Neuronal stem cell (in vitro differentiated cells): ENCODE results near the gene FN3K.

Experiments
- DNase-seq: peaks from one replicate; pipeline ENCODE4 v3.0.0-alpha.2; 2013; ENCODE audit warnings: low spot score
- H2AFZ ChIP-seq: one replicate; pipeline ENCODE4 v1.6.1; 2013; ENCODE audit warnings: mild to moderate bottlenecking, low read length, inconsistent platforms
- H2AK5ac ChIP-seq: 2 replicates; pipeline ENCODE4 v1.6.1; 2013; ENCODE audit warnings: low read depth, mild to moderate bottlenecking, inconsistent platforms, low read length, moderate library complexity, mixed read lengths
- H2BK120ac ChIP-seq: 2 replicates; pipeline ENCODE4 v1.6.1; 2013; ENCODE audit warnings: low read depth, mild to moderate bottlenecking, inconsistent platforms, low read length, moderate library complexity, mixed read lengths
- H2BK12ac ChIP-seq: one replicate; pipeline ENCODE4 v1.6.1; 2013; ENCODE audit warnings: low read length, inconsistent platforms
- H2BK15ac ChIP-seq: 2 replicates; pipeline ENCODE4 v1.6.1; 2013; ENCODE audit warnings: mild to moderate bottlenecking, low read length, inconsistent platforms, mixed read lengths
- H2BK5ac ChIP-seq: one replicate; pipeline ENCODE4 v1.6.1; 2013; ENCODE audit warnings: inconsistent platforms, mild to moderate bottlenecking, low read length, moderate library complexity
- H3K14ac ChIP-seq: one replicate; pipeline ENCODE4 v1.6.1; 2013; ENCODE audit warnings: low read length, inconsistent platforms
- H3K18ac ChIP-seq: 2 replicates; pipeline ENCODE4 v1.6.1; 2013; ENCODE audit warnings: low read length, inconsistent platforms
- H3K23ac ChIP-seq: 2 replicates; pipeline ENCODE4 v1.6.1; 2013; ENCODE audit warnings: low read depth, mild to moderate bottlenecking, mixed read lengths, low read length, inconsistent platforms; ENCODE audit not compliant: poor library complexity
- H3K27ac ChIP-seq: replicated peaks from 3 replicates; pipeline ENCODE4 v1.5.1; 2013; ENCODE audit warnings: low read length, inconsistent platforms
- H3K27me3 ChIP-seq, 3 experiments: 2 replicates each; pipeline ENCODE4 v1.6.1; 2013; ENCODE audit warnings: low read length in 3 of 3, mild to moderate bottlenecking in 2 of 3, inconsistent platforms in 1 of 3, low read depth in 1 of 3, mixed read lengths in 1 of 3, moderate library complexity in 1 of 3; ENCODE audit not compliant: control insufficient read depth in 3 of 3, insufficient read depth in 3 of 3
- H3K36me3 ChIP-seq, 2 donors: replicated peaks in 1 of 2; 2 replicates each; pipeline ENCODE4 v1.6.1; 2013; ENCODE audit warnings: low read length in 2 of 2; ENCODE audit not compliant: control insufficient read depth in 2 of 2, insufficient read depth in 2 of 2
- H3K4ac ChIP-seq: 2 replicates; pipeline ENCODE4 v1.6.1; 2013; ENCODE audit warnings: inconsistent platforms, mild to moderate bottlenecking, low read length, moderate library complexity
- H3K4me1 ChIP-seq, 2 donors: 1 replicate in 1 of 2; 2 replicates in 1 of 2; pipeline ENCODE4 v1.6.1; 2013; ENCODE audit warnings: low read length in 2 of 2, low read depth in 1 of 2; ENCODE audit not compliant: control insufficient read depth in 2 of 2, insufficient read depth in 1 of 2
- H3K4me2 ChIP-seq: one replicate; pipeline ENCODE4 v1.6.1; 2013; ENCODE audit warnings: mild to moderate bottlenecking, low read length, inconsistent platforms; ENCODE audit not compliant: insufficient read depth, poor library complexity, severe bottlenecking
- H3K4me3 ChIP-seq, 2 donors: 2 replicates each; pipeline ENCODE4 v1.5.1; 2013; ENCODE audit warnings: low read length in 2 of 2, mild to moderate bottlenecking in 2 of 2, inconsistent platforms in 1 of 2, moderate library complexity in 1 of 2
- H3K79me1 ChIP-seq: one replicate; pipeline ENCODE4 v1.6.1; 2013; ENCODE audit warnings: low read depth, mild to moderate bottlenecking, inconsistent platforms, low read length, moderate library complexity
- H3K9ac ChIP-seq: one replicate; pipeline ENCODE4 v1.6.1; 2013; ENCODE audit warnings: mild to moderate bottlenecking, low read depth, low read length, inconsistent platforms; ENCODE audit not compliant: poor library complexity
- H3K9me3 ChIP-seq, 2 donors: replicated peaks in 1 of 2; 2 replicates each; pipeline versions ENCODE3 to v1.6.1; 2013; ENCODE audit warnings: low read length in 2 of 2, mild to moderate bottlenecking in 2 of 2, inconsistent platforms in 1 of 2, low read depth in 1 of 2, mixed read lengths in 1 of 2, moderate library complexity in 1 of 2; ENCODE audit not compliant: control insufficient read depth in 2 of 2, insufficient read depth in 1 of 2
- H4K8ac ChIP-seq: one replicate; pipeline ENCODE4 v1.6.1; 2013; ENCODE audit warnings: low read depth, mild to moderate bottlenecking, inconsistent platforms, low read length, moderate library complexity
- H4K91ac ChIP-seq: one replicate; pipeline ENCODE4 v1.6.1; 2013; ENCODE audit warnings: low read length, low read depth, mild to moderate bottlenecking, inconsistent platforms; ENCODE audit not compliant: poor library complexity
- WGBS, 2 donors: extraction: QIAGEN DNeasy Blood & Tissue Kit; methylation state at CpG; one replicate each; pipeline ENCODE4 v1.1.7; 2013; ENCODE audit warnings: missing lambda C conversion rate in 2 of 2, mixed read lengths in 1 of 2; ENCODE audit not compliant: insufficient read length in 2 of 2, insufficient replicate concordance in 1 of 2; ENCODE audit errors: extremely low coverage in 2 of 2; 5-methylcytosine and 5-hydroxymethylcytosine counted together

FN3K gene

DNA sequence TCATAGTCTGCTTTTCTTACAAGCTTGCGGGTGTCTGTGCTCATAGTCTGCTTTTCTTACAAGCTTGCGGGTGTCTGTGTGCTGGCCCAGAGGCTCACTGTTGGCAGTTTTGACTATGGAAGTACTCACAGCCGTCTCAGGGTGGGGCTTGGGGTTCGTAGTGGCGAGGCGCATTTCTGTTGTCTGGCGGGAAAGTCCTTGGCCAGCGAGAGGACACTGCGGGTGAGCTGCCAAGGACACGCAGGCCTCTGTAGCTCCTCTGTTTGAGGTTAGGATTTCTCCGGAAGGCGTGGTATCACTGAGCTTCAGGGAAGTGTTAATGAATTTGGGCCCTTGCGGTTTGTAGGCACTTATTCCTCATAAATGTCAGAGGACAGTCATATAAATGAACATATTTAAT, 30.0 kb downstream of the FN3K start:
- Histone ChIP-seq H3K4ac (no peak overlapping the region), H3K79me1 (peaks cover 4% of the 10 kb centered on the region), H3K4me3 (no peak overlapping the region), H3K23ac (no peak overlapping the region), H3K4me1 (no peaks in the 10 kb centered on the region), H3K18ac (no peak overlapping the region), H4K91ac (no peak overlapping the region), H2BK15ac (no peak overlapping the region), H2AK5ac (no peak overlapping the region), H2BK5ac (no peak overlapping the region), H3K9ac (no peak overlapping the region), H3K14ac (no peak overlapping the region), H4K8ac (no peak overlapping the region), H3K27ac (no peak overlapping the region), H2AFZ (no peak overlapping the region), H2BK12ac (no peak overlapping the region), H2BK120ac (no peak overlapping the region), H3K27me3 (no peaks in the 10 kb centered on the region), H3K36me3 (peaks cover 21 to 91% of the 10 kb centered on the region in 2 donors), H3K9me3 (peaks cover 0 to 4% of the 10 kb centered on the region in 2 donors), H3K4me2 (no peak overlapping the region)
- no peak for DNase-seq
- no CpG with 5 or more reads among the region's 13 CpGs for WGBS, 2 donors

DNA sequence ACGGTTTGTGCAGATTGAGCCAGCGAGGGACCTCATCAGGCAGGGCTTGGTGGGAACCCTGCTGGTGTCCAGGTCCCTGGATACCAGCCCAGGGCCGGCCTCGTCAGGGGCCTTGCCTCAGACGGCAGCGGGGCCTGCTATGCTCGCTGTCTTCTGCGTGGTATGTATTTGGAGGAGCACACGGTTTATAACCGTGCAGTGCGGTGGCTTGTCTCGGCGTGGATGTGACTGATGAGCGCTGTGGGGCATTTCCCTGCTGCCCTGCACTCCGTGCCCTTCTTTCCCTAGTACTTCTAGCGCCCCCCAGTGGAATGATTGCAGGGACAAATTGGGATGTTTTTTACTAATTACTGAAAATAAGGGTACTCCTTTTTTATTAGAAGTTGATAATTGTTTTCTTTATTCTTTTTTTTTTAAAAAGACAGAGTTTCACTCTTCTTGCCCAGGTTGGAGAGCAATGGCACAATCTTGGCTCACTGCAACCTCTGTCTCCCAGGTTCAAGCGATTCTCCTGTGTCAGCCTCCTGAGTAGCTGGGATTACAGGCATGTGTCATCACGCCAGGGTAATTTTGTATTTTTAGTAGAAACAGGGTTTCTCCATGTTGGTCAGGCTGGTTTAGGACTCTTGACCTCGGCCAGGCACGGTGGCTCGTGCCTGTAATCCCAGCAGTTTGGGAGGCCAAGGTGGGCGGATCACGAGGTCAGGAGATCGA, 31.8 kb downstream of the FN3K start:
- Histone ChIP-seq H4K91ac (no peak overlapping the region), H3K23ac (no peak overlapping the region), H3K9me3 (peaks cover 0 to 4% of the 10 kb centered on the region in 2 donors), H2BK15ac (no peak overlapping the region), H3K9ac (peak overlapping the region; percentile 15), H3K27me3 (no peaks in the 10 kb centered on the region), H3K4me1 (no peaks in the 10 kb centered on the region), H2AFZ (no peak overlapping the region), H3K36me3 (peaks cover 26 to 92% of the 10 kb centered on the region in 2 donors), H3K4me3 (no peak overlapping the region), H3K14ac (no peak overlapping the region), H2BK12ac (no peak overlapping the region), H3K4me2 (no peak overlapping the region), H2BK5ac (peak overlapping the region; percentile 55), H3K18ac (no peak overlapping the region), H3K4ac (no peak overlapping the region), H4K8ac (no peak overlapping the region), H2AK5ac (no peak overlapping the region), H2BK120ac (no peak overlapping the region), H3K79me1 (peaks cover 4% of the 10 kb centered on the region), H3K27ac (no peak overlapping the region)
- WGBS, 2 donors, result no CpG with 5 or more reads among the region's 24 CpGs
- DNase-seq, result no peak

DNA sequence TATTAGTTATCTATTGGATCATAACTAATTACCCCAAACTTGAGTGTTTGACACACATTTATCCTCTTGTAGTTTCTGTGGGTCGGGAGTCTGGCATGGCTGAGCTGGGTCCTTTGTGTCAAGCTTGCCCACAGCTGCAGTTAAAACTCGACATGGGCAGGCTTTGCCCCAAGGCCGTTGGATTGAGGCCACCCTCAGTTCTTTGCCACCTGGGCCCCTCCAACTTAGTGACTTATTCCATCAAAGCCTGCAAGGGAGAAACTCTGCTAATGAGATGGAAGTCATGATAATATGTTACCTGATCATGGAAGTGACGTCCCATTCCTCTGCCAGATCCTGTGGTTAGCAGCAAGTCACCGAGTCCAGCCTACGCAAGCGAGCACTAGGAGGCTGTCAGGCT, 33.6 kb downstream of the FN3K start:
- no peak overlapping the region for H3K4me2 ChIP-seq

DNA sequence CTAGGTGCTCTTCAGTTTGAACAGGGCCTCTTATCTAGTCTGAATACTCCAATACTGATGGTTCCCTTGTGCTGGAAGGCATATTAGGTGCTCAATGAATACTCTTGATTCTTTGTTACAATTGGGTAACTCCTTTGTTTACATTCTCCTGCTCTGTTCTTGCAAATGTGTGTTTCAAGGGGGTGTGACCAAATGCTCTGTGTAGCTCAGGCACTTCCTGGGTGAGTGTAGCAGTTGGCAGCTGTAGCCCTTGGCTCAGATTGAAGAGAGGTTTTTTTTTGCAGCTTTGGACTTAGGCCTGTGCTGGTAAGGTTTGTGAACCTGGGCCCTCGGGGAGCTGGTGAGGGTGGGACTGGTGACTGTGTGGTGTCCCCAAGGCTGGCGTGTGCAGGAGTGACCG, 36.6 kb downstream of the FN3K start:
- Histone ChIP-seq H3K4ac (no peak overlapping the region), H3K36me3 (peaks cover 40 to 85% of the 10 kb centered on the region in 2 donors), H3K79me1 (peaks cover under 1% of the 10 kb centered on the region), H3K27me3 (no peaks in the 10 kb centered on the region), H3K4me2 (no peak overlapping the region), H3K18ac (no peak overlapping the region), H2BK120ac (no peak overlapping the region), H2BK5ac (no peak overlapping the region), H2AK5ac (no peak overlapping the region), H4K91ac (no peak overlapping the region), H3K4me3 (no peak overlapping the region), H3K23ac (no peak overlapping the region), H2BK12ac (no peak overlapping the region), H3K9me3 (peaks cover 4% of the 10 kb centered on the region in 2 donors), H2AFZ (no peak overlapping the region), H4K8ac (no peak overlapping the region), H2BK15ac (no peak overlapping the region), H3K9ac (no peak overlapping the region), H3K27ac (no peak overlapping the region), H3K4me1 (no peaks in the 10 kb centered on the region), H3K14ac (no peak overlapping the region)
- no peak for DNase-seq
- no CpG with 5 or more reads among the region's 3 CpGs for WGBS, 2 donors

More for the DNA sequence above, 33.6 kb downstream of the FN3K start:
- H3K36me3 ChIP-seq, result peaks cover 33 to 88% of the 10 kb centered on the region in 2 donors
- no peak for DNase-seq
- no peak overlapping the region for H3K4ac ChIP-seq
- H3K9ac ChIP-seq, result no peak overlapping the region
- H2BK5ac ChIP-seq, result no peak overlapping the region
- no peak overlapping the region for H2BK12ac ChIP-seq
- no CpG with 5 or more reads among the region's 7 CpGs for WGBS, 2 donors
- H2AK5ac ChIP-seq, result no peak overlapping the region
- H4K8ac ChIP-seq, result no peak overlapping the region
- no peak overlapping the region for H4K91ac ChIP-seq
- peaks cover 4% of the 10 kb centered on the region for H3K79me1 ChIP-seq
- H3K14ac ChIP-seq, result no peak overlapping the region
- peaks cover 0 to 4% of the 10 kb centered on the region in 2 donors for H3K9me3 ChIP-seq
- H3K4me3 ChIP-seq, result no peak overlapping the region
- H3K18ac ChIP-seq, result no peak overlapping the region
- H3K4me1 ChIP-seq, result no peaks in the 10 kb centered on the region
- no peak overlapping the region for H2AFZ ChIP-seq
- H2BK120ac ChIP-seq, result no peak overlapping the region
- H3K27me3 ChIP-seq, result no peaks in the 10 kb centered on the region
- H2BK15ac ChIP-seq, result no peak overlapping the region
- H3K27ac ChIP-seq, result no peak overlapping the region
- no peak overlapping the region for H3K23ac ChIP-seq
